ENCODE measurements around the gene PAQR9. TPM values are rescaled to one million over a fixed set of nuclear protein-coding genes. Genes with fewer than 3 reads are reported as not detected.

Gene PAQR9
- total RNA-seq, 1 experiment from 2014 or later = 0.17 TPM

- DNase-seq (ENCODE audit: low read depth, low spot score) (no peak), ATAC-seq (no peak)
- H3K79me2 ChIP-seq (ENCODE audit: insufficient read depth, low read length) = peaks cover 100% of the 10 kb centered on the region
- H3K9ac ChIP-seq (ENCODE audit: low read length) = no peak overlapping the region
- no peak overlapping the region for H3K4me2 ChIP-seq (ENCODE audit: low read length)
- intact Hi-C loops (cut with micrococcal nuclease) = no loop called here
- no peaks in the 10 kb centered on the region for H3K9me2 ChIP-seq (ENCODE audit: insufficient read depth)
- ChIA-PET CTCF (interaction anchor here (1.2 kb wide), 1 partner anchor 183 kb away, joined by 3 read pairs; no protein-coding TSS in a partner anchor), POLR2A (no interaction called here), RAD21 (ENCODE audit: low non-redundant PET in 1 of 2, low total read pairs in 2 of 2, uncharacterized antibody in 2 of 2, unreplicated experiment in 2 of 2) (no interaction called here)
- no peak overlapping the region for H3K4me3 ChIP-seq (replicated peaks in 1 of 2; ENCODE audit: low read depth in 1 of 2, low read length in 2 of 2)
- H3K27me3 ChIP-seq (ENCODE audit: insufficient read depth, low read length) = no peaks in the 10 kb centered on the region
- no peak overlapping the region for H3K27ac ChIP-seq (ENCODE audit: low read depth, low read length)
- H3K4me1 ChIP-seq (ENCODE audit: control insufficient read depth in 1 of 2, insufficient read depth in 2 of 2, low read length in 2 of 2) = no peaks in the 10 kb centered on the region
- H3K9me3 ChIP-seq (ENCODE audit: control insufficient read depth in 1 of 2, insufficient read depth in 1 of 2, low read depth in 1 of 2, low read length in 2 of 2) = no peaks in the 10 kb centered on the region
- TF ChIP-seq EZH2 (IDR thresholded peaks at IDR 0.05) (no peak), REST (IDR thresholded peaks at IDR 0.05; ENCODE audit: low read depth) (no peak), TCF7L2 (IDR thresholded peaks at IDR 0.05; ENCODE audit: borderline replicate concordance, extremely low read depth, insufficient read depth, insufficient read length) (no peak), CEBPB (IDR thresholded peaks at IDR 0.05; ENCODE audit: low read depth) (no peak), ATF3 (IDR thresholded peaks at IDR 0.05) (no peak), SRF (IDR thresholded peaks at IDR 0.05; ENCODE audit: low read depth) (no peak), MAX (IDR thresholded peaks at IDR 0.05) (no peak), ZNF274 (IDR thresholded peaks at IDR 0.05; ENCODE audit: low read depth, low read length) (no peak), ZFX (IDR thresholded peaks at IDR 0.05) (no peak), SP1 (IDR thresholded peaks at IDR 0.05; ENCODE audit: low read depth) (no peak), POLR2AphosphoS5 (IDR thresholded peaks at IDR 0.05; ENCODE audit: low read depth, low read length) (no peak), EGR1 (IDR thresholded peaks at IDR 0.05; ENCODE audit: low read depth) (no peak)
- no peak overlapping the region for H2AFZ ChIP-seq (ENCODE audit: low read depth, low read length, poor library complexity, severe bottlenecking)
- peaks cover 5 to 19% of the 10 kb centered on the region in 2 experiments for H3K36me3 ChIP-seq (ENCODE audit: control insufficient read depth in 1 of 2, insufficient read depth in 2 of 2, low read length in 2 of 2)
- no TSS peak for BruUV-seq (replicated peaks)
- peaks cover 45% of the 10 kb centered on the region for H4K20me1 ChIP-seq (ENCODE audit: insufficient read depth)
Measured at GRCh38 chr3:143011705-143012104, 48.2 kb upstream of the PAQR9 start.
